GM18861 (cell line): ENCODE data around the gene CIDEC.
"Not testable (repeated sequence)": the region's sequence is repeated elsewhere in the genome, so short reads cannot be mapped to it uniquely, and the experiment has no call there.

Experiments
- ATAC-seq: cut with Tn5 transposase; IDR thresholded peaks from one replicate; pipeline ENCODE4 v1.9.1; 2021; ENCODE audit not compliant: unreplicated experiment

The CIDEC gene

DNA sequence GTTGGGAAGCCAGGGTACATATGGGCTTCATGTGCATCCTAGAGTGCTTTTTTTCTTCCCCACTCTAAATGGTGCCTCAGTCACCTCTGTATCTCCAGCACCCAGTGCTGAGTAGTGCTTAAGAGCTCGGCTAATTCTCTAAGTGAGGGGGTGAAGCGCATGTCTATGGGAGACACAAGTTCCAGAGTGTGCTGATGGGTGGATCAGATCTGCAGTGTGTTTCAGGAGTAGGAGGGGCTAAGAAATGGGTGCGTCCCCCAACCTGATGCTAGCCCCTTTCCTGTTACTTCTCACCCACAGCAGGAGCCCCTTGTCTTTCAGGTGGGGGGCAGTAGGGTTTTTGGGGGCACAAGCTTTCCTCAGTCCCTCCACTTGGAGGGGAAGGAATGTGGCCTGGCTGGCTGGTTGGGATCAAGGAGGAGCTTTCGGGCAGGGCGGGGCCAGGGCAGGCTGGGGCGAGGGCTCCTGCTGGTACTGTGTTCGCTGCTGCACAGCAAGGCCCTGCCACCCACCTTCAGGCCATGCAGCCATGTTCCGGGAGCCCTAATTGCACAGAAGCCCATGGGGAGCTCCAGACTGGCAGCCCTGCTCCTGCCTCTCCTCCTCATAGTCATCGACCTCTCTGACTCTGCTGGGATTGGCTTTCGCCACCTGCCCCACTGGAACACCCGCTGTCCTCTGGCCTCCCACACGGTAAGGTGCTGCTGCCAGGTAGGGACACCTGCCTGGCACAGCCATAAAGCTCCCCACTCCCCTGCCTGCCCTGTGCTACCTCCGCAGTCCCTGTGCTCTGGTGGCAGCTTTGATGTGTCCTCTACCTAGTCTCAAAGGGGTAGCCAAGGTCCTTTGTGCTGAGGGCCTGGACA, 22.6 kb upstream of the CIDEC start, which contains the start of gene IL17RE:
IL17RE (plus strand) TSS at position 477 of the 866 bp plus-strand sequence; CDS start at position 562, 85 bp downstream.
- ATAC-seq: no peak

DNA sequence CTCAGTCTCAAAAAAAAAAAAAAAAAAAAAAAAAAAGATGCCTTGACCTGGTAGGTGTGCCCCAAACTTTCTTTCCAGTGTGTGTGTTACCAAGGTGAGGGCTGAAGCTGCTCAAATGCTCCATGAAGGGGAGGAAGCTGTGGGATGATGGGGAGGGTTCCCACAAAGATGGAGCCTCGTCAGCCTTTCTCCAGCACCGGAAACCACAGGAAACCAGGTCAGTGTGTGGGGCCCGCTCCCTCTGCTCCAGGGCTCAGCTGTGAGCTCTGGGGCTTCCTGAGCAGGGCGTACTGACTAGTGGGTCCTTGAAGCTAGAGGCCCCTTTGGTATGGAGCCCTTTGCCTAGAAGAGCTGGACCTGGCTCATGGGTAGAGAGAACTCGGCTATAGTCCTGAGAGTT, 21.9 kb upstream of the CIDEC start:
- no peak for ATAC-seq

DNA sequence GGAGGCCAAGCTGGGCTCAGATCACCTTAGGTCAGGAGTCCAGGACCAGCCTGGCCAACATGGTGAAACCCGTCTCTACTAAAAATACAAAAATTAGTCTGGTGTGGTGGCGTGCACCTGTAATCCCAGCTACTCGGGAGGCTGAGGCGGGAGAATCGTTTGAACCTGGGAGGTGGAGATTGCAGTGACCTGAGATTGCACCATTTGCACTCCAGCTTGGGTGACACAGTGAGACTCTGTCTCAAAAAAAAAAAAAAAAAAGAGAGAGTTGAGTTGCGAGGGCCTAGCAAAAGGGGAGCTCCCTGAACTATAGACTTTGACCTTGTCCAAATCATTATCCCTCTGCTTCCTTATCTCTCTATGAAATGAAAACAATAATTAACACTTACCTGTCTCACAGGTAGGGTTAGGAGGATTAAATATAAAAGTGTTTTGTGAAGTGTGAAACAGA, 20.9 kb upstream of the CIDEC start:
- ATAC-seq: not testable (repeated sequence)

DNA sequence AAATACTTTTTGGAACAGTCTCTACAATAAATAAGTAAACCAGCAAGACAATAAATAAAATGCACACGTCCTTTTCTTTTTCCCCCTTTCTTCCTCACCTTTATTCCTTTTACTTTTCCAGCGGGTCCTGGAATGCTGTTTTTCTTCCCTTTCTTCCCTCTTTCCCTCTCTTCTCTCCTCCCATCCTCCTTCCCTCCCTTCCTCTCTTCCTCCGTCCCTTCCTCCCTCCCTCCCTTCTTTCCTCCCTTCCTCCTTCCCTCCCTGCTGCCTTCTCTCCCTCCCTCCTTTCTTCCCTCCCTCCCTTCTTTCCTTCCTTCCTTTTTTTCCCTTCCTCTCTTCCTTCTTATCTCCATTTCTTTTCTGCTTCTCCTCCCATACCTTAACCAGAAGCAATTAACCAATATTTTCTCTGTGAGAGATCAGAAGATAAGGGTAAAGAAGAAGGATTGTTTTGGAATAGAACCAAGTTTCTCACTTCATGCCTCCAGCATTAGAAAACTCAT, 19.3 kb upstream of the CIDEC start:
- ATAC-seq: no peak

DNA sequence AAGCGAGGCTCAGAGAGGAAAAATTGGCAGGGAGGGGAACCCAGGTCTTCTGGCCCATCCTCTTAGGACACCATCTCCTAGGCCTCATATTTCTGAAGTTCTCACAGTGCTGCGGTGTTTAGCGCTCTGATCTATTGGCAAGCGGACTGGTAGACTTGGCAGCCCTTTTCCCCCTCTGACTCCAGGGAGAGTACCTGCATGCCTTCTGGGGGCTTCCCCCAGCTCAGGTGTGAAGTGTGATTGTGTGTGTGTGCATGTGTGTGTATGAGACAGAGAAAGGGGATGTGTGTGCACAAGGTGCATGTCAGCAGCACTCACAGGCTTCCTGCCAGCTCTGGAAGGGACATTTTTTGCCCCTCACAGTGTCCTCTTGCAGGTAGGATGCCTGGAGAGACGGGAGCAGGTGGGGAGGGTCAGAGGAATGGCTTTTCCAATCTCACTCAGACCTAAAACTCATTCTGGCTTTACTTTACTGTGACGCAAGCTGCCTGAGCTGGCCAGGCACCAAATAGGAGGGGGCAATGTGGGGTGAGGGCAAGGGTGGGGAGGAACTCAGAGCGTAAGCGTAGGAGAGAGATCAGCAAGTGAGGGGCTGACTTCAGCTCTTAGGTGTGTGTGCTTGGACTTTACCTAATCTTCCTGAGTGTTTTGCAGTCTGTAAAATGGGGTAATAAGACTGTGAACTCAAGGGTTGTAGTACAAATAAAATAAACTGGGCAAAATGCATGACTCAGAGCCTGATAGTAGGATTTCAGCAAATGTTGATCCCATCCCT, 18.6 kb upstream of the CIDEC start:
- no peak for ATAC-seq

DNA sequence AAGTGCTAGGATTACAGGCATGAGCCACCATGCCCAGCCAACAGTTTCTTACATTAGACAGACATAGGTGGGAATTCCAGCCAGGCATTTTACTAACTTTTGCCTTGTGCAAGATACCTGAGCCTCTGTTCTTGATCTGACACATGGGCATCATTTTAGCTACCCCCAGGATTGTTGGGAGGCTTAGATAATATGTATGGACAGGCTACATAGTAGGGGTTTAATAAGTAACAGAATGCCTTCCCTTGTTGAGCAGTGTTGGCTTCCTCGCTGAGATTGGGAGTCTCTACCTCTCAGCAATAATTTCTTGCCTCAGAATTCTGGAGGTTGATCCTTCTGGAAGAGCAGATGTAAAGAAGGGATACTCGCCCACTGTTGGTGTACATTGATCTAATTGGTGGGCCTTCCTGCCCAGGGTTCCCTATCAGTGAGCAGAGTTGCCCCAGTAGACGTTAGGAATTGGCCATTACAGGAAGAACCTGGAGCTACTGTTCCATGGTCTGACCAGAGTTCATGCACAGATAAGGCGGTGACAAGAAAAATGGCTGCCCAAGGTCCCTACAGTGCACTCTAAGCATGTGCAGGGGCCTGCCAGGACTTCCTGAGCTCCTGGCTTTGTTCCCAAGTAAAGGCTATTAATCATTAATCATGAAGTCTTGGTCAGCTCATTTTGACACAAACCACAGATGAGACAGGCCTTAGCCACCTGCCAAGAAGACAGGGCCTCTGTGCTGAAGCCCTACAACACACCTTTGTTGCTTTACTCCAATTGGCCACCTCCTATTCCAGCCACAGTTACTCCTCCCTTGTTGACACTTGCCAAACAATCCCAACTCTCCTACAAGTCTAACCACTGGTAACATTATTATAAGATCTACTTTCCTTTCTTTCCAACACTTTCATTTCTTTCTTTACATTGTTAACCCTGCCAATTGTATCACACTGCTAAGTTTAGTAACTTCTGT, 17.6 kb upstream of the CIDEC start:
- peak; percentile 50 for ATAC-seq

DNA sequence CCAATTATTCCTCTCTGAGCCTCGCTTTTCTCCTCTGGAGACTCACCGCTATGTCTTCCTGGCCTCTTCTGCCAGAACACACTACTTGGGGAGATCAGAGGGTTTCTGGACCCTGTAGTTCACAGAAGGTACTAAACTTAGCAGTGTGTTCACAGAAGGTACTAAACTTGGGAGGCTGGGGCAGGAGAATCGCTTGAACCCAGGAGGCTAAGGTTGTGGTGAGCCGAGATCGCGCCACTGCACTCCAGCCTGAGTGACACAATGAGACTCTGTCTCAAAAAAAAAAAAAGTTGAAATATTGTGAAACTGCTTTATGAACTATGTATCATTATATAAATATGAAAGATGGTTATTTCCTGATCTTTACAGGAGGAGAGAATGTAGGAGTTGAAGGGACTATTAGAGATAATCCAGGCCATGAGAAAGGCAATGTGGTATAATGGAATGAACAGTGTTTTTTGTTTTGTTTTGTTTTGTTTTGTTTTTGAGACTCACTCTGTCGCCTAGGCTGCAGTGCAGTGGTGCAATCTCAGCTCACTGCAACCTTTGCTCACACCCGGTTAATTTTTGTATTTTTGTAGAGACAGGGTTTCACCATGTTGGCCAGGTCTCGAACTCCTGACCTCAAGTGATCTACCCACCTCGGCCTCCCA, 16.8 kb upstream of the CIDEC start:
- not testable (repeated sequence) for ATAC-seq

DNA sequence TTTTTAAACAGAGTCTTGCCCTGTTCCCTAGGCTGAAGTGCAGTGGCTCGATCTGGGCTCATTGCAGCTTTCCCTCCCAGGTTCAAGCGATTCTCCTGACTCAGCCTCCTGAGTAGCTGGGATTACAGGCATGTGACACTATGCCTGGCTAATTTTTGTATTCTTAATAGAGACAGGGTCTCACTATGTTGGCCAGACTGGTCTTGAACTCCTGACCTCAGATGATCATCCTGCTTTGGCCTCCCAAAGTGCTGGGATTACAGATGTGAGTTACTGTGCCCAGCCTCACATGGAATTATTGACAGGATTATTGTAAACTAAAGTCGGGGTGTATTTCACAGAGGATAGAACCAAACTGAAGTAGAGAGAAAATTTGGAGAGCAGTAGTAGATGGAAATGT, 15.7 kb upstream of the CIDEC start:
- not testable (repeated sequence) for ATAC-seq

DNA sequence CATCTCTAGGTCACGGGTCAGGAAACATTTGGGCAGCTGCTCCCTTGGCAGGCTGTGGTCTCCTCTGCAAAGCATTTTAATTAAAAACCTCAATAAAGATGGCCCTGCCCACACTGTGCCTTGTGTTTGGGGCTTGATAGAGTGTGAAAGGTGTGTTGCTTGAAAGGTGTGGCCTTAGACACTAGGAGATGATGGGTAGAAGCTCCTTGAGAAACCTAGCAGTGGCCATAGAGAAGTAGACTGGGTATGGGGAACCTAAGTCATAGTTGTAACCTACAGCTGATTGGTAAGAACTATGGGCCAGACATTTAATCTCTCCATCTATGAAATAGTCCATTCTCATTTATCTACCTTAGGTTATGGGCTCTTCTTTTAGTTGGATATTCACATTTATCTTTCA, 13.7 kb upstream of the CIDEC start:
- no peak for ATAC-seq

DNA sequence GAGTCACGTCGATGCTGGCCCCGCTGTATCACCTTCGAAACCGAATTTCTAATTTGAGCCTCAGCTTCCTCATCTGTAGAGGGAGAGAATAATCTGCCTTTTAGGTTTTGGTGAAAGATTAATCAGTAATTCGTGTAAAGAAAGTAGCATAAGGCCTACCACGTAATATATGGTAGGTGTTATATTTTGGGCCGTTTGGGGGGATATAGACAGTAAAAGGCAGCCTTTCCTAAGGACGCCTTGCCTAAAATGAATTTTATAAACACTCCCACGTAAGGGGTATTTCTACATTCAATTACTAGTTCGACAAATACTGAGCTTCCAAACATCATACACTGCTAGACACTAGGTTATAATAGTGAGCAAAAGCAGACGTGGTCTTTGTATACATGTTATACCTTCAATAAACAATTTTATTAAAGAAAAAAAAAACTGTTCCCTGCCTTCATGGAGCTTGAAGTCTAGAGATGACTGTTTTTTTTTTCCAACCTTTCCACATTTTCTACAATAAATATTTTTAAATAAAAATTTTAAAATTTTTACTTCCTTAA, 11.1 kb upstream of the CIDEC start:
- ATAC-seq: no peak

DNA sequence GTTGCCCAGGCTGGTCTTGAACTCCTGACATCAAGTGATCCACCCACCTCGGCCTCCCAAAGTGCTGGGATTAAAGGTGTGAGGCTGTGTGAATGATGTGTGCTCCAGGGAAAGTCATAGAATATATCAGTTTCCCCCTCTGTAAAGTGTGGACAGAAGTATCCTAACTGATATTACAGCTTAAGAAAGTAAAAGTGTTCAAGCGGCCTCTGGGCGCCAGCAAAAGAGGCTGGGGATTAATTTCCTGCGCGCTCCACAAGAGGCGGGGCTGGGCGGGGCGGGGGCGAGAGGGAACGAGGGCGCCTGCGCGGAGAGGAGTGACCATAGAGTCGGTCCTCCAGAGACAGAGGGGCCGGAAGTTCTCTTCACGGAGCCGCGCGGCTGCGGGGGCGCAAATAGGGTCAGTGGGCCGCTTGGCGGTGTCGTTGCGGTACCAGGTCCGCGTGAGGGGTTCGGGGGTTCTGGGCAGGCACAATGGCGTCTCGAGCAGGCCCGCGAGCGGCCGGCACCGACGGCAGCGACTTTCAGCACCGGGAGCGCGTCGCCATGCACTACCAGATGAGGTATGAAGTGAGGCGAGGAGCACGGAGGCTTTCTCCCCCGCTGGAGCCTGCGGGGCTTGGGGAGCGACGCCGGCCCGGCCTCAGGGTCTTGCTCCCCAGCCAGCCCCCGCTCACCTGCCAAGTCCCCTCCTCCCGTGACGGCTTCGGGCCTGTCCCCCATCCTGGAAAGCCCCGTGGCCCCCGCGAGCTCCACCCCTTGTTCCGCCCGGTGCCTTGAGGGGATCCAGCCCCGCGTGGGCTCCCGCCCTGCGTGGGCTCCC, 10.4 kb upstream of the CIDEC start, which contains the start of gene JAGN1:
JAGN1 (plus strand) TSS at position 362 of the 823 bp plus-strand sequence; CDS start at position 475, 113 bp downstream.
- peak; percentile 51 for ATAC-seq

DNA sequence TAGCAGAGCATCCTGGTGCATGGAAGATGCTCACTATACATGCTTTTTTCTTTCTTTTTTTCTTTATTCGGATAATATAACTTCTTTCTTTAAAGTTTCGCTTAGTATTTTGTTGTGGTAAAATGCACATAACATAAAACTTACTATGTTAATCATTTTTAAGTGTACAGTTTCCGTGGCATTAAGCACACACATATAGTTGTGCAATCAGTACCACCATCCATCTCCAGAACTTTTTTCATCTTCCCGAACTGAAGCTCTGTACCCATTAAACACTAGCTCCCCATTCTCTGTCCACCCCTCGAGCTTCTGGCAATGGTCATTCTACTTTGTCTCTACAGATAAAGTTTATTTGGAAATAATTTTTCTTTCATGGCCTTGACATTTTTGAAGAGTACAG, 9.4 kb upstream of the CIDEC start:
- ATAC-seq: no peak

DNA sequence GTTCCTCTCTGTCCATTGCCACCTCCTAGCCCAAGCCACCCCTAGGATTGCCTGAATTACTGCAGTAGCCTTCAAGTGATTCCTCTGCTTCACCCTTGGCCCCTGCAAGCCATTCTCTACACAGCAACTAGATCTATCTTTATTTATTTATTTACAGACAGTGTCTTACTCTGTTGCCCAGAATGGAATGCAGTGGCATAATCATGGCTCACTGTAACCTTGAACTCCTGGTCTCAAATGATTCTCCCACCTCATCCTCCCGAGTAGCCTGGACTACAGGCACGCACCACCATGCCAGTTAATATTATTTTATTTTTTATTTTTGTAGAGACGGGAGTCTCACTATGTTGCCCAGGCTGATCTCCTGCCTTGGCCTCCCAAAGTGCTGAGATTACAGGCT, 8.5 kb upstream of the CIDEC start:
- no peak for ATAC-seq

DNA sequence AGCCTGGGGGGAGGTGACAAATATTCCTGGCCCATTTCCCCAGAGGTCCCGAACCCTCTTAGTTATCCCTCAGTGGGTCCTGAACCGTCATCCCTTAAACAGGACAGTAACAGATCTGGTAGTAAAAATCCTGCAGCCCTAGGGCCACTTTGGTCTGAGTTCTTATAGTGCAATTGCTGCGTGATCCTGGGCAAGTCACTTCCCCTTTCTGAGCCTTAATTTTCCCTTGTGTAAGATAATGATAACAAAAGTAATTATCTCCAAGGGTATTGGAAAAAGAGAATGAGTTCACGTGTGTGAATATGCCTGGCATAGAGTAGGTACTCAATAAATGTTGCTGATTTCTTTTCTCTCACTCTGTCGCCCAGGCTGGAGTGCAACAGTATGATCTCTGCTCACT, 7.4 kb upstream of the CIDEC start:
- no peak for ATAC-seq

DNA sequence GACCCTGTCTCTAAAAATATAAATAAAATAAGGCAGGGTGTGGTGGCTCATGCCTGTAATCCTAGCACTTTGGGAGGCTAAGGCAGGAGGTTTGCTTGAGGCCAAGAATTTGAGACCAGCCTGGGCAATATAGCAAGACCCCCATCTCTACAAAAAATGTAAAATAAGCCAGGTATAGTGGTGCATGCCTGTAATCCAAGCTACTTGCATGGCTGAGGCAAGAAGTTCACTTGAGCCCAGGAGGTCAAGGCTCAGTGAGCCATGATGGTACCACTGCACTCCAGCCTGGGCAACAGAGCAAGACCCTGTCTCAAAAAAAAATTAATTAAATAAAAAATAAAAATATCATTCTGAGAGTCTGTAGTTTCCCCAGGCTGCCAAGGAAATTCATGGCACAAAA, 6.3 kb upstream of the CIDEC start:
- ATAC-seq: no peak

DNA sequence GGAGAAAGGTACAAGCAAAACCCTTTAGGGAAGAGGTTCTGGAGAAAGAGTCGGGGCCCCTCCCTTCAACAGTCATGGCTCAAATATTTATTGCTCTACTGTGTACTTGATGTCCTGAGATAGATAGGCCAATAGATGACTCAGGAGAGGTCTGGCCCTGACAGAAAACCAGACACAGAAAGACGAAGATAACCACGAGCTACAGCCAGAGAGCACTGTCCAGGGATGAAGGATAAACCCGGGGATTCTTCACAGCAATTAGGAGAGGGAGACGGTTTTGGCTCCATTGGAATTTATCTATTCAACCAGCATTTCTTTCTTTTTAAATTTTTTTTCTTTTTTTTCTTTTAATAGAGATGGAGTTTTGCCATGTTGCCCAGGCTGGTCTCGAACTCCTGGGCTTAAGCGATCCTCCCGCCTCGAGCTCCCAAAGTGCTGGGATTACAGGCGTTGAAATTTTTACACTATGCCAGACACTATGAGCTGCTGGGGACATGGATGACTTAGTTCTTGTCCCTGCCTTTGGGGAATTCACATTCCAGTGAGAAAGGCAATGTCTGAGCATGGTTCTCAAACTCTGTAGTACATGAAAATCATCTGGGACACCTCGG, 4.6 kb upstream of the CIDEC start:
- no peak for ATAC-seq

DNA sequence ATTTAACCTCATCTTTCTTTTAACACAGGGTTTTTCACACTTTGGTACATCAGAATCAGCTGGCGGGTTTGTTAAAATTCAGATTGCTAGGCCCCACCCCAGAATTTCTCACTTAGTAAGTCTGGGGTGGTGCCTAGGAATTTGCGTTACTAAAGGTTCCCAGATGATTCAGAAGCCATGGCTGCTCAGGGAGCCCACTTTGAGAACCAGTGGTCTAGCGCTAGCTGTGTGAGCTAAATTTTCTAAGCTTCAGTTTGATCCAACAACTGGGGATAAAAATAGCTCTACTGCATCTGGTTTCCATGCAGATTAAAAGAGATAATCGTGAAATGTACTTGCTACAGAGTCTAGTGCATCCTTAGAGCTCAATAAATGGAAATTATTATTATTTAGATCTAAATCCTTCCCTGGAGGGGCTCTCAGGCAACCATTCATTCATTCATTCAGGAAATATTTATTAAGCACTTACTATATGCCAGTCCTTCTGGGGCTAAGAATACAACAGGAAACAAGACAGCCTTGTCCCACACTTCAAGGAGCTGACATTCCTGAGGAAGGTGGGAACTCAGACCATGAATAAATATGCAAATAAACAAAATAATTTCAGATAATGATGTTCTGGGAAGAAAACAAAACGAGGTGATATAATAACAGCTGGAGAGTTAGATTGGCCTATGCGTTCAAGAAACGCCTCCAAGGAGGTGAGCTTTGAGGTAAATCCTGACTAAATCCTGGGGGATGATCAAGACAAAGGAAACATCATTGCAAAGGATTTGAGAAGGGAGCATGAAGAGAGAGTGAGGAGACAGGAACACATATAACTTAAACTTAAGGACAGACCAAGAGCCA, 3.9 kb upstream of the CIDEC start:
- ATAC-seq: no peak

DNA sequence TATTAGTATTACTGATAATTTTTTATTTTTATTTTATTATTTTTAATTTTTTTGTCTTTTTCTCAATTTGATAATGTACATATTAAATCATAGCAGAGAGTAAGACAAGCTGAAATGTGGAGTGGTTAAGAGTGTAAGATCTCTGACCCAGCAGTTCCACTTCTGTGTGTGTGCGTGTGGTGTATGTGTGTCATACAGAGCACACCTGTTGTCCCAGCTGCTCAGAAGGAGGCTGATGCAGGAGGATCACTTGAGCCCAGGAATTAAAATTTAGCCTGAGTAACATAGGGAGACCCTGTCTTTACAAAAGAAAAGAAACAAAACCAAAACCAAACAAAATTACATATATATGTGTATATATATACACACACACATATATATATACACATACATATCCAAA, 1.4 kb upstream of the CIDEC start:
- no peak for ATAC-seq
